ENCODE measurements around the gene CCN6.
"Not testable (repeated sequence)": the region's sequence is repeated elsewhere in the genome, so short reads cannot be mapped to it uniquely, and the experiment has no call there.

Gene CCN6

DNA sequence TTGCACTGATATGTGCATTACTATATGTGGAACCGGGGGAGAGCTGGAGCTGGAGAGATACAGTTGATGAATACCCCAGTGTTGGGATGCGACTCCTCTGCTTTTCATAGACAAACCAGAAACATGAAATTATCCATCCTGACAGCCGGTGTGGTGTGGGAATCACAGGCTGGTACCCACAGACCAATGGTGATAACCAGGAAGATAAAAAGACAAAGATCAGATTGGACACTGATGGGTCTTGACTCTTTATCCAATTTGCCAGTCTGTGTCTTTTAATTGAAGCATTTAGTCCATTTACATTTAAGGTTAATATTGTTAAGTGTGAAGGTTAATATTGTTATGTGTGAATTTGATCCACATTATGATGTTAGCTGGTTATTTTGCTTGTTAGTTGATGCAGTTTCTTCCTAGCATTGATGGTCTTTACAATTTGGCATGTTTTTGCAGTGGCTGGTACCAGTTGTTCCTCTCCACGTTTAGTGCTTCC, 2.6 kb upstream of the CCN6 start:
- peaks cover 18% of the 10 kb centered on the region for H3K4me1 ChIP-seq (ENCODE audit: control insufficient read depth, insufficient read depth, low read length)
- not testable (repeated sequence) for H3K36me3 ChIP-seq (ENCODE audit: control insufficient read depth in 2 of 2, insufficient read depth in 2 of 2, low read length in 2 of 2); H3K9ac ChIP-seq (ENCODE audit: low read length in 2 of 2); H3K9me3 ChIP-seq (ENCODE audit: control insufficient read depth in 2 of 2, low read length in 2 of 2); H3K4me3 ChIP-seq (ENCODE audit: low read length in 2 of 2); H3K27ac ChIP-seq (ENCODE audit: low read length); H3K27me3 ChIP-seq (ENCODE audit: control insufficient read depth in 1 of 2, insufficient read depth in 2 of 2, low read length in 2 of 2)

DNA sequence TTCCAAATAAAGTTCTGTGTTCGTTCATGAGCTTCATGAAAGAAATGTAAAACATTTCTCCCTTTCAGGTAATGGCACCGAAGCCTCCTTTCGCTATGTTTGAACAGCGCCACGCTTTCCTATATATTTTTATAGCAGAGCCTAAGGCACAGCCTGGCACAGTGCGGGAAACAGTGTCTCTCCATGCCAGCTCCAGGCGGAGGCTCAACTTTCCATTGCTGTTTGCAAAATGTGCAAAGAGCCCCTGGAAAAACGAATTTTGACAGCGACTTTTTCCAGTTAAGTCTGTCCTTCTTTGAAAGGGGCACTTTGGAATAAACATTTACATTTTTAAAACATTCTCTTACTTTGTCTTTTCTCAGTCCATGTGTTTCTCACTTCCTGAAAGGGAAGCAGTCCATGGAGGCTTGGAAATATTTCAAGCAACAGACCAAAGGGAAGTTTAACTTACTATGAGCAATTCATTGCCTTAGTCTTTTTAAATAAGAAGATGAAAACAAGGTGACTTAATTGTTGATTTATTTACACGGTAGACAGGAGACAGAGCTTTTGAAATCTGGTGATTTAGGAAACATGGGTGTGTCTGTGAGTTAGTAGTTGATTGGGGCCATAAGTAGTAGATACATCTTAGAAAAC, 769 bp downstream of the CCN6 start:
- H3K9ac ChIP-seq (ENCODE audit: low read length in 2 of 2): no peak overlapping the region

DNA sequence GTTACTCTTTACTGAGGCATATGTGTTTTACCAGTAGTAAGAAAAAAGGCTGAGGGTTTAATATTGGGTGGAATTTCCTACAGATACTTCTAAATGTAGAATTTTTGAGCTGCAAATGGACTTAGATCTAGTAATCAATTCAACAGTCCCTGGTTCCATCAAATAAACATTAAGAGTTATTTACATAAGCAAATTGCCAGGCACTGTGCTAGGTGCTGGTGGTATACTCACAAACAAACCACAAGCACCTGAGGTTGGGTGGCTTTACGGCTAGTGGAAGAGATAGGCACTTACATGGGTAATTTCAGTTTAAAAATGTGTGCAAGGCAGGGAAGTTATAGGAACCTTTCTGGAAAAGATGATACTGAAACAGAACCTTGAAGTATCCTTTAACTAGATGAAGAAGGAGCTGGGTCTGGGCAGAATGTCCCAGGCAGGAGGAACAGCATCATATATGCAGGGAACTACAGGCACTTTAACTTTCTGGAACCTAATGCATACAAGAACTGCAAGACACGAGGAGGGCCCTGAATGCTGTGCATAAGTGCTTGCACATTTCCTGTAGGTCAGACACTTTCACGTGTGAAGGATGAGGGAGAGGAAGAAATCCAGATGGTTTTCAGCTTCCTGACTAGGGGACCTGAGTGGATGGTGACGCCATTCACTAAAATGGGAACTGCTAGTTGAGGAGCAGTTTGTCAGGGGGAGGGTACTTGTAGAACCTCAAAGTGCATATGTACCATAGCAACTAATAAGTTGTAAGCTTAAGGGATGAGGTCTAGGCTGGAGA, 4.5 kb downstream of the CCN6 start:
- Histone ChIP-seq H3K9me3 (ENCODE audit: control insufficient read depth in 2 of 2, low read length in 2 of 2) (no peaks in the 10 kb centered on the region), H3K9ac (ENCODE audit: low read length in 2 of 2) (no peak overlapping the region), H3K36me3 (ENCODE audit: control insufficient read depth in 2 of 2, insufficient read depth in 2 of 2, low read length in 2 of 2) (no peaks in the 10 kb centered on the region), H3K27me3 (ENCODE audit: control insufficient read depth in 1 of 2, insufficient read depth in 2 of 2, low read length in 2 of 2) (no peaks in the 10 kb centered on the region), H3K27ac (ENCODE audit: low read length) (no peak overlapping the region), H3K4me3 (ENCODE audit: low read length in 2 of 2) (no peak overlapping the region), H3K4me1 (ENCODE audit: control insufficient read depth, insufficient read depth, low read length) (peaks cover 18% of the 10 kb centered on the region)

More for the DNA sequence above, 769 bp downstream of the CCN6 start:
- H3K27ac ChIP-seq (ENCODE audit: low read length): peak overlapping the region; percentile 62
- no peaks in the 10 kb centered on the region for H3K36me3 ChIP-seq (ENCODE audit: control insufficient read depth in 2 of 2, insufficient read depth in 2 of 2, low read length in 2 of 2)
- peaks cover 18% of the 10 kb centered on the region for H3K4me1 ChIP-seq (ENCODE audit: control insufficient read depth, insufficient read depth, low read length)
- peak overlapping the region; percentile 0 to 36 for H3K4me3 ChIP-seq (ENCODE audit: low read length in 2 of 2)
- H3K27me3 ChIP-seq (ENCODE audit: control insufficient read depth in 1 of 2, insufficient read depth in 2 of 2, low read length in 2 of 2): no peaks in the 10 kb centered on the region
- H3K9me3 ChIP-seq (ENCODE audit: control insufficient read depth in 2 of 2, low read length in 2 of 2): peaks cover 0 to 3% of the 10 kb centered on the region in 2 donors

DNA sequence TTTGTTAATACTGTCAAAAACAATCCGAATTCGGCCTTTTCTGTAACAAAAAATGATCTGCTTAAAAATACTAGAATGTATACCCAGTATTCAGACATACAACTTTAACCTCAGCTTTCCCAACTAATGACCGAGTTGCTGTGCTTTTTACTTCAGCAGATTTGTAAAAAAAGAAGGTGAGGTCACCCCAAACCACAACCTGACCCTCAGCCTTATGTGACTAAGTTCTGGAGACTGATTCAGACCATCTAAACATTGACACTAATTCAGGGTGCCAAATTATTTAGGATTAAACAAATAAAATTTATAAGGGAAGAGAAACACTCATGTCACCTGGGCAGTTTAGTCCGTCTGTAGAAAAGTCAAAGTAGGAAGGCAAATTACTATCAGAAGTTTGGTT, 7.7 kb downstream of the CCN6 start:
- no peaks in the 10 kb centered on the region for H3K36me3 ChIP-seq (ENCODE audit: control insufficient read depth in 2 of 2, insufficient read depth in 2 of 2, low read length in 2 of 2)
- peaks cover 4% of the 10 kb centered on the region for H3K4me1 ChIP-seq (ENCODE audit: control insufficient read depth, insufficient read depth, low read length)
- no peaks in the 10 kb centered on the region for H3K27me3 ChIP-seq (ENCODE audit: control insufficient read depth in 1 of 2, insufficient read depth in 2 of 2, low read length in 2 of 2)
- H3K27ac ChIP-seq (ENCODE audit: low read length): no peak overlapping the region
- H3K9me3 ChIP-seq (ENCODE audit: control insufficient read depth in 2 of 2, low read length in 2 of 2): no peaks in the 10 kb centered on the region
- H3K4me3 ChIP-seq (ENCODE audit: low read length in 2 of 2): no peak overlapping the region
- no peak overlapping the region for H3K9ac ChIP-seq (ENCODE audit: low read length in 2 of 2)

DNA sequence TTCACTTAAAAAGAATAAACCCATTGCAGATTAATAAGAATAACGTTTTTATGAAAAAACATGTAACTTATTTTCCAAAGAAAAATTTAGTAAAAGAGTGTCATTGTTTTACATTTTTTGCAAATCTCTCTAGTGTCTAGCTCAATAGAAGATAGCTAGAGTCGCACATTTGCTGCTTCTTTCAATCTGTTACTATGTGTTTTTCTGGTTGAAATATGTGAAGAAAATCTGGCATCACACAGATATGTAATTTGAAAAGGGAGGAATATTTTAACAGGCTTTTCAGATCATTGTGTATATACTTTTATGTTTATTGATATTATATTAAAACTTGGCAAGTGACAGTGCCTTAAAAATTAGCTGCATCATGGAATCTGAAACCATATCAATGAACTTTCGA, 9.1 kb downstream of the CCN6 start:
- Histone ChIP-seq H3K27me3 (ENCODE audit: control insufficient read depth in 1 of 2, insufficient read depth in 2 of 2, low read length in 2 of 2) (no peaks in the 10 kb centered on the region), H3K4me3 (ENCODE audit: low read length in 2 of 2) (no peak overlapping the region), H3K9me3 (ENCODE audit: control insufficient read depth in 2 of 2, low read length in 2 of 2) (no peaks in the 10 kb centered on the region)

DNA sequence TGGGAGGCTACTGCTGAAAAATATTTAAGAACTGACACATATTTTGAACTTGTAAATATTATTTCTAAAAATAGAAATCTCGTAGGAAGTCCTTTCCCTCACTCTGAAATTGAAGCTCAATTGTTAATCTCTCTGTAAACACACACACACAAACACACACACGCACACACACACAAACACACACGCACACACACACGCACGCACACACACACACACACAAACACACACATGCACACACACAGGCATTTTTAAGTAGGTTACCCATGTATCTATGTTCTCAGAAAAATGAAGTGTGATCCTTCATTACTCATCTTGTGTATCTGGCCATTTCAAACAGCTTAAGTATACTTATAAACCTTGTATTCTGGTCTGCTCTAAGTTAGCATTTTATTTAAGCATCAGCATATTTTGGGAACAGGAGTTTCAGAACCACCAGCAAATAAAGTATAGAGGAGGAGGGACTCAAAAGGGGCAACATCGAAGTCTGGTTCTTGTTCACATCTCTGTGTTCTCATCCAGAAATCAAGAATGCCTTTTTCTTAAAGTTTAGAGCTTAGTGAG, 11.6 kb downstream of the CCN6 start:
- Histone ChIP-seq H3K27ac (ENCODE audit: low read length) (no peak overlapping the region), H3K4me3 (ENCODE audit: low read length in 2 of 2) (no peak overlapping the region)

More for the DNA sequence above, 9.1 kb downstream of the CCN6 start:
- H3K4me1 ChIP-seq (ENCODE audit: control insufficient read depth, insufficient read depth, low read length): peaks cover 4% of the 10 kb centered on the region
- H3K36me3 ChIP-seq (ENCODE audit: control insufficient read depth in 2 of 2, insufficient read depth in 2 of 2, low read length in 2 of 2): no peaks in the 10 kb centered on the region
- H3K27ac ChIP-seq (ENCODE audit: low read length): no peak overlapping the region
- H3K9ac ChIP-seq (ENCODE audit: low read length in 2 of 2): no peak overlapping the region

DNA sequence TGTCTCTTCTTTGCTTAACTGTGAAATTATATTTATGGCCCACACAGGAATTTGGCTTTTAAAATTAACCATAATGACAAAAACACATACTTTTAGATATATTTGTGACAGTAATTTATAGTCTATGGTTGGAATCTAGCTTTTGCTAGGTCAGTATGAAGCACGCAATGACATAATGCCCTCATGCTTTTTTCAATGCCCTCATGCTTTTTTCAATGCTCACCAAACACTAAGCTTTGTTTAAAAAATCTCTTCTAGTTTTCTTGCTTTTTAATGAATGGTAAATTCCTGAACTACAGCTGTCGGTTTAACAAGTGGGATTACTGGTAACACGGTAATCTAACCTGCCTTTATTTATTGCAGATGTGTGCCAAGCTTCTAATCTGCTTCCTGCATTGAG, 12.7 kb downstream of the CCN6 start:
- Histone ChIP-seq H3K9me3 (ENCODE audit: control insufficient read depth in 2 of 2, low read length in 2 of 2) (no peaks in the 10 kb centered on the region), H3K36me3 (ENCODE audit: control insufficient read depth in 2 of 2, insufficient read depth in 2 of 2, low read length in 2 of 2) (no peaks in the 10 kb centered on the region), H3K4me1 (ENCODE audit: control insufficient read depth, insufficient read depth, low read length) (peaks cover 4% of the 10 kb centered on the region), H3K27me3 (ENCODE audit: control insufficient read depth in 1 of 2, insufficient read depth in 2 of 2, low read length in 2 of 2) (no peaks in the 10 kb centered on the region), H3K9ac (ENCODE audit: low read length in 2 of 2) (no peak overlapping the region), H3K4me3 (ENCODE audit: low read length in 2 of 2) (no peak overlapping the region), H3K27ac (ENCODE audit: low read length) (no peak overlapping the region)

More for the DNA sequence above, 11.6 kb downstream of the CCN6 start:
- no peaks in the 10 kb centered on the region for H3K27me3 ChIP-seq (ENCODE audit: control insufficient read depth in 1 of 2, insufficient read depth in 2 of 2, low read length in 2 of 2)
- H3K36me3 ChIP-seq (ENCODE audit: control insufficient read depth in 2 of 2, insufficient read depth in 2 of 2, low read length in 2 of 2): no peaks in the 10 kb centered on the region
- H3K9ac ChIP-seq (ENCODE audit: low read length in 2 of 2): no peak overlapping the region
- H3K9me3 ChIP-seq (ENCODE audit: control insufficient read depth in 2 of 2, low read length in 2 of 2): no peaks in the 10 kb centered on the region
- peaks cover 4% of the 10 kb centered on the region for H3K4me1 ChIP-seq (ENCODE audit: control insufficient read depth, insufficient read depth, low read length)

DNA sequence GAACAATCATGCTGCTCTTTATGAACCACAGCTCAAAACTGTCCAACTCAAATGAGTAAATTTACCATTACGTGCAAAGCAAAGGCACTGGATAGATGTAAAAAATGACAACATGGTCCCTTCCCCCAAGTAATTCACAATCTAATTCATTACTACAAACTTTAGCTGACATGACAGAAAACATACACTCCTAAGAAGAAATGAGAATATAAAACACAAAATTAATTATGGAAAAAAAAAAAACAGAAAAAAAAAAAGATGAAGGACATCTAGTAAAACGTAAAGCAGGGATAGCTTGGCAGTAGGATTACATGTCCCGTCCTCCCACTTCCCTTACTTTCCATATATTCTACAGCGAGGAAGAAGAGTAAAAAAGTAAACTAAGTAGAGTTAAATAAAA, 27.7 kb downstream of the CCN6 start:
- Histone ChIP-seq H3K9ac (ENCODE audit: low read length in 2 of 2) (no peak overlapping the region), H3K36me3 (ENCODE audit: control insufficient read depth in 2 of 2, insufficient read depth in 2 of 2, low read length in 2 of 2) (peaks cover 7 to 19% of the 10 kb centered on the region in 2 donors), H3K4me3 (ENCODE audit: low read length in 2 of 2) (no peak overlapping the region), H3K27ac (ENCODE audit: low read length) (no peak overlapping the region), H3K27me3 (ENCODE audit: control insufficient read depth in 1 of 2, insufficient read depth in 2 of 2, low read length in 2 of 2) (no peaks in the 10 kb centered on the region), H3K4me1 (ENCODE audit: control insufficient read depth, insufficient read depth, low read length) (no peaks in the 10 kb centered on the region), H3K9me3 (ENCODE audit: control insufficient read depth in 2 of 2, low read length in 2 of 2) (no peaks in the 10 kb centered on the region)

DNA sequence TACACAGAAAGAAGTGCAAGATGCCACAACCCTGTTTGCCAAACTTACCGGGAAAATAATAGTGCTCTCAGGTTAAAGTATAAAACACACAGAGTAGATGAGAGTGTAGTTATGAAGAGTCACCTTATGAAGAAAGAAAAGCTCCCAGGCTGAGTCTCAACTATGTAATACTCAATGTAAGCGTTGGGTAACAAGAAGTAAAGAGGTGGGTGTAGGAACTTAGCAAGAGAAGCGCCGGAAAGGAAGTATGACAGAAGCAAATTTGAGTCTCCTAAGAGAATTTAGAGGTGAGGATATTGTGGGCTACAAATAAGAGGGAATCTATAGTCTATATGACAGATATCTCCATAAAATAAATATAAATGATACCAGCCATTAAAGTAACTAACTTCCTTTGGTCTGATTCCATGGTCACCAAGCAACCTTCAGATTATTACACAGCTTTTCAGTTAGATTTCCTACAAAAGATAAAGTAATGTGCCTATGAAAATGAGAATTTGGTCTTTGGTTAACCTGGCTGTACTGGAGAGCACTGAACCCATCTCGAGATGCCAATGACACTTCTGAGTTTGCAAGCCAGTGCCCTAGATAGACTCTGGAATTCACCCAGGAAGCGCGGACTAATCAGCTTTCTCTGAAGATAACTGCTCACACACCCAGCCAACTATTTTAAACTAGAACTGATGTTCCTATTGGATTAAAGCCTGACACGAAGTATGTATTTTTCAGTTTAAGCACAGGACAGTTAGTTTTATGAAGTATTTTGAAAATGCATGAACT, 31.6 kb downstream of the CCN6 start:
- Histone ChIP-seq H3K4me1 (ENCODE audit: control insufficient read depth, insufficient read depth, low read length) (peaks cover 4% of the 10 kb centered on the region), H3K9me3 (ENCODE audit: control insufficient read depth in 2 of 2, low read length in 2 of 2) (no peaks in the 10 kb centered on the region), H3K4me3 (ENCODE audit: low read length in 2 of 2) (no peak overlapping the region), H3K27me3 (ENCODE audit: control insufficient read depth in 1 of 2, insufficient read depth in 2 of 2, low read length in 2 of 2) (no peaks in the 10 kb centered on the region), H3K9ac (ENCODE audit: low read length in 2 of 2) (no peak overlapping the region), H3K27ac (ENCODE audit: low read length) (no peak overlapping the region), H3K36me3 (ENCODE audit: control insufficient read depth in 2 of 2, insufficient read depth in 2 of 2, low read length in 2 of 2) (peaks cover 4 to 12% of the 10 kb centered on the region in 2 donors)

DNA sequence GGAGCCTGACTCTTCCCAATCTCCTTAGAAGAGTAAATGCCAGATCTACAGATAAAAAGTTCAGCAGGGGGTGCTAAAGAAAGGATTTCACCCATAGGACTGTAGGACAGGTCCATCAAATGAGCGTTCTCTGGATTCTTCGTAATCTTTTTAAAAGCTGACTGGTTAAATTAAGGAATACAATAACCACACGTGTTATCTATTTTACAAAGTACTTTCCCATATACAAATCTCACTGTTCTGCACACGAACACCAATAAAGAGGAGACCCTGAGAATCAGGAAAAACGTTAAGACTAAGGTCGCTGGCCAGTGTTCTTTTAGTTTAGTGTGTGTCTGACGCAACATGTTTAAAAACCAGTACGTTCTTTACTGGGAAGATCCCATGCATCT, 32.8 kb downstream of the CCN6 start:
- peaks cover 2 to 7% of the 10 kb centered on the region in 2 donors for H3K36me3 ChIP-seq (ENCODE audit: control insufficient read depth in 2 of 2, insufficient read depth in 2 of 2, low read length in 2 of 2)
- H3K27me3 ChIP-seq (ENCODE audit: control insufficient read depth in 1 of 2, insufficient read depth in 2 of 2, low read length in 2 of 2): no peaks in the 10 kb centered on the region
- peak overlapping the region; percentile 72 for H3K27ac ChIP-seq (ENCODE audit: low read length)
- H3K9ac ChIP-seq (ENCODE audit: low read length in 2 of 2): peak overlapping the region; percentile 80 to 81
- no peaks in the 10 kb centered on the region for H3K9me3 ChIP-seq (ENCODE audit: control insufficient read depth in 2 of 2, low read length in 2 of 2)
- peaks cover 4% of the 10 kb centered on the region for H3K4me1 ChIP-seq (ENCODE audit: control insufficient read depth, insufficient read depth, low read length)
- H3K4me3 ChIP-seq (ENCODE audit: low read length in 2 of 2): peak overlapping the region; percentile 61 to 82

Data from stomach smooth muscle (tissue), 2 donors.